Left renal pelvis (tissue), 4 donors: ENCODE data around the gene CWC27. TPM values are rescaled to one million over a fixed set of nuclear protein-coding genes. Genes with fewer than 3 reads are reported as not detected.

Source experiments
- DNase-seq, 4 donors: peaks; one replicate each; pipeline ENCODE4 v3.0.0-alpha.2; 2013; ENCODE audit warnings: low read depth in 4 of 4, low spot score in 3 of 4
- polyA plus RNA-seq, 4 donors: library from polyadenylated mRNA; unstranded; fragments of 120-200 nt; gene quantifications; one replicate each; pipeline ENCODE4 v1.2.1, GENCODE V29; 2013; ENCODE audit not compliant: insufficient read length in 4 of 4

The CWC27 gene
- polyA plus RNA-seq, 4 donors, result 33.1 to 46.9 (median 37.6) TPM

DNA sequence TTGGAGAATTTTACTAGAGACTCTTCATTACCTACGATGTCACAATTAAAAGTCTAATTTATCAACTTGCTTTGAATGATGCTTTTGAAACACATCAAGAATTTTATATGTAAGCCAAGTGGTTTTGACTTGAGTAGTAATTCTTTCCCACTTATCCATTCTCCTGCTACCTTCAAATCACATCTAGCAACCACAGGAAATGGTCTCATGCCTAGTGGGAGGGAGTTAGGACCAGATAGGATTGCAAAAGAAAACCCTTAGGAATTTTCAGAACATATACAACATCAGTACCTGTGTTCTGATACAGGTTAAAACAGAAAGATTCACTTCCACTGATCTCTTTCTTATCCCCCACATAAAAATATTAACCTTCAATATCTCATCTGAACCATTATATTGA, 260.4 kb downstream of the CWC27 start:
- no peak for DNase-seq

DNA sequence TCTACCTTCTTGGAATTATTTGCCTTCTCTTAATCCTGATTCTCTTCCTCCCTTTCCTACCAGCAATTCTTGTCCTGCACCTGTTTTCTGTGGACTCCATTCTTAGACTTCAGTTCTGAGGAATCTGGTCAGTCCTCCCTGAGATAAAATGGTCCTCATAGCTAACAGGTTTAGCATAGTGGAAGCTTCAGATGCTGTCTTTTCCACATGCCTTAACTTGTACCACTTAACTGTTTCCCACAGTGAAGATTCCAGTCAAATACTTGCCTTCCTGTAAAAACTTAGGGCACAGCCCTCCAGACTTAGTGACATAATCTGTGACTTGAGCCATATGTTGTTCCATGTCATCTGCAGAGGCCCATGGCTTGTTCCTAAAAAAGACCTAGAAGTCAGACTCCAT, 261.3 kb downstream of the CWC27 start:
- no peak for DNase-seq

DNA sequence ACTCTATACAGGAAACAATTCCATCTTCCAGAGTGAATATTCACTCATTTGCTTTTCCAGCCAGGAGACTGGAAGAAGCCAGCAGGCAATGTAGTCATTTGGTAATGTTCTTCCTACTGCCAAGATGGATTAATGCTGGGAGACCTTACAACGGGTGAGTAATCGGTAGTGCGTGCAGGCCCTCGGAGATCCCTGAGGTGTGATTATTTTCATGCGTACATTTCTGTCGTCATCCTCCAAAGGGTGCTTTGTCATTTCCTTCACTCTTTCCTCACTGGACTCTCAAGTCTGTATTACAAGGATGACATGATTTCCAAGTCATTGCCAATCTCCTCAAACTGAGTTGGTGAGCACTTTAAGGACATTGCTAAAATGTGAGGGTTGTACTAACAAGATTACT, 263.5 kb downstream of the CWC27 start:
- DNase-seq, result no peak

DNA sequence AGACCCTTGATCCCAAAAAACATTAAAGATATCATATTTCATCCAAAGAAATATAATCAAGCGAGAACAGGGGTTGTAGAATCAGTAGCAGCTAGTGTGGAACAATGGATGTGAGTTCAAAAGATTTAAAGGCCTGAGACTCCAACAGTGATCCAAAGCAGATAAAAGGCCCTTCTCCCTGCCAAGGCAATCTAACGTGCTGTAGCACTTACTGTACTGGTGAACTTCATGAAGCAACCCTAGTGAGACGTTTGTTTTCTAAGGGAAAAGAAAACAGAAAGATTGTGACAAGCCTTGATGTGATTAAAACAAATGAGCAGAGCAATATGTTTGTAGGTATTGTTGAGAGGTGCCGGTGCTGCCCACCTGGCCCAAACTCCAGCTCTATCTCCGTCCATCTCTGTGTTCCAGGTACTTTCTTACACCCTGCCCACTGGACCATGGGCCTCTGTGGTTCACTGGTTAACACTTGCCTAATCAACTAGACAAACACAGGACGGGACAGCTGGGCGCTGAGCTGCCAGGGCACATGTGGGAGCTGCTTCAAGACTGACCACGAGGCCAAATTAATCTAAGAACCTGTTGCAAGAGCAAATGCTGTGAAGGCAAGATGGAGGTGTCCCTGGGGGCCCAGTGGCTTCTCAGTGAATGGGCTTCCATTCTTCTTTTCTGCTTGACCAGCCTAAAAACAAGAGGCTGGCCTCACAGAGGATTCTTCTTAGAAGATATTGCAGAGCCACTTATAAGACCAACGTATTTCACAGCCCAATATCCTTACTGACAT, 265.5 kb downstream of the CWC27 start:
- no peak for DNase-seq

DNA sequence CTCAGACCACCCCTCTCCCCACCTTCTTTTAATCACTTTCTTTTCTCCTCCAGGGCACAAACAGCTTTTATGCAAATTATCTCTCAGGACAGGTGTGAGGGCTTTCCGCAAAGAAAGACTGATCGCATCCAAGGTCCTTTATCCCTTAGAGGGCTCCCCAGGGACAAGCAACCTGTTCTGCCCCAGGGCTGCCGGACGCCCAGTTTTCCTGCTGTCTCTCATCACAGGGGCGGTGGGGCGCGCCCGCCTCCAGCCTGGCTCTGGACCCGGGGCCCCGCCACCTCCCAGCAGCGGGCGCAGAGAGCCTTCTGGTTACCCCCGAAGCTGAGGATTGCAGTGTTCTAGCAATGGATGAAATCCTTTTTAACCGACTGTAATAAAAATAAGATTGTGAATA, 266.1 kb downstream of the CWC27 start:
- no peak for DNase-seq

DNA sequence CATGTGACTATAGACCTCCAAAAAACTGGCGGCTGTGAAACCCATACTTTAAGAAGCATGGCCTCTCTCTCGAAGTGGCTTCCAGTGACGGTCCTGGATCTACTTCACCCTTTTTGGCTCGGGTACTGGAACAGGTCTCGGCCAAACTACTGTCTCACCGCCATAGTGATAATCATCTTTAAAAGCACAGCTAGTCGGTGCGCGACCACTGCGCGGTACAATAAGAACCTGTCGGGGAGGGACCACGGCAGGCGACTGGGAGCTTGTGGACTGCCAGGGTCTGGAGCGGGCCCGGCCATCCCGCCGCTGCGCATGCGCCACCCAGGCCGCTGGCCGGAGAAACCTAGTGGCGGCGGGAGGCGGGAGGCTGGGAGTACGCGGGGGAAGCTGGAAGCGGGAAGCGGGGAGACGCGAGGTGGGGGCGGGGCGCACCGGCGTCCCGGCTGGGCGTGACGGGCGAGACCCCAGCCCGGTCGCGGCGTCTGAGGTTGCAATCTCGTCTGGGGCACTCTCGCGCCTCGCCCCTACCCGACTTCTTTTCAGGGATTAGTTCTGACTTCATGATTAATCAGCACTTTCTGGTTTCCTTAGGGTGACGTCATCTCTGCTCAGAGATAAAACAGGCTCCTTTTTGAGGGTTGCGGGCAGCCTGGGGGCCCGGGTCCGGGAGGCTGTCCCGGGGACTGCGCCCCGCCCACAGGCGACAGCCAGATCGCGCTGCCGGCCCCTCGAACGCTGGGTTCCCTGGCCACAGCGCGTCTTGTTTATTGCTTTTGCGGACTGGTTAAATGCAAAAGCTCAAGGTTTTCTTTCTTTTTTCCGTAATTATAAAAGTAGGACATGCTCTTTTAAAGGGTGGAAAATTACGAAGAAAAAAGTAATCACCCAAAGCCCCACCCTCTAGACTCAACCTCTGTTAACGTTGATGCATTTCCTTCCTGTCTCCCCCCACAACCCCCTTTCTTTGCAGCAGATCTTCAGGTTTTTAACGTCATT, 266.8 kb downstream of the CWC27 start:
- DNase-seq, result peak; percentile 76 to 82 (median 78)

DNA sequence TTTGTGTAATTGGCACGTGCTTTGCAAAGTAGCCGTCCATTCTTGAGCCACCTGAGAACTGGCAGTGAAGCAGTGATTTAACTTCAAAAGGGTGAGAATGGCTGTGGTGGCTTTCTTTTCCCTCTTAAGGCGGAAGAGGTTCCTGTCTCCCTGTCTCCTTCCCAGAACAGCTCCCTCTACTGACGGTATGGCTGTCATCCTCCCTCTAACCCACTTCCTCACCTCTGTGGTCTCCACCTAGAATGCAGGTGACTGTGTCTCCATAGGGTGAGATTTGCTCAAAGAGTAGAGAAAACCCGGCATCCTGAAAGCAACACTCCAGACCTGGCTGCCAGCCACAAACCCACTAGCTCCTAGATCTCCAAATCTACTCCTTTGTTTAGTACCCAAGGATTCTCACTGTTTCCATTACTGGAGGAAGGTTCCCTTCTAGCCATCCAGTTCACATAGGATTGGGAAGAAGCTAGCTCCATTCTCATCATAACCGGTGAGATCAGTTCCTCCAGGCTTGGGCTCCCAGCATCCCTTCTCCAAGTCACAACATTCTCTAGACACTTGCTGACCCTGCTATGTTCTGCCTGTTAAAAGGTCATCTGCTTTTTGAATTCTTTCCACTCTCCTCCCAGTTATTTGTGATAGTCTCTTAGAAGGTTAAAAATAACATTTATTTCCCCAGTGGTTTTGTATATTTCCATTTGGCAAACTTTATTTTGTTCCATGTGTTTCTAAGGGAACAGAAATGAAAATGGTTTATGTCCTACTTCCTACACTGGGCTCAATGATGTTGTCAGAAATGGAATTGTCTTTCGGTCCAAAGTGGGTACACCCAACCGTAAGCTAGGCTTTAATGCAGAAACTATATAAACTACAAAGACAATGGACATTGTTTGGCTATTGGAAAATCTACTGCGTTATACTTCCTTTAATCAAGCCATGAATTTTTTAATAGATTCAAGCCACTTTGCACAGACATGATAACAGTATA, 269.4 kb downstream of the CWC27 start:
- no peak for DNase-seq

DNA sequence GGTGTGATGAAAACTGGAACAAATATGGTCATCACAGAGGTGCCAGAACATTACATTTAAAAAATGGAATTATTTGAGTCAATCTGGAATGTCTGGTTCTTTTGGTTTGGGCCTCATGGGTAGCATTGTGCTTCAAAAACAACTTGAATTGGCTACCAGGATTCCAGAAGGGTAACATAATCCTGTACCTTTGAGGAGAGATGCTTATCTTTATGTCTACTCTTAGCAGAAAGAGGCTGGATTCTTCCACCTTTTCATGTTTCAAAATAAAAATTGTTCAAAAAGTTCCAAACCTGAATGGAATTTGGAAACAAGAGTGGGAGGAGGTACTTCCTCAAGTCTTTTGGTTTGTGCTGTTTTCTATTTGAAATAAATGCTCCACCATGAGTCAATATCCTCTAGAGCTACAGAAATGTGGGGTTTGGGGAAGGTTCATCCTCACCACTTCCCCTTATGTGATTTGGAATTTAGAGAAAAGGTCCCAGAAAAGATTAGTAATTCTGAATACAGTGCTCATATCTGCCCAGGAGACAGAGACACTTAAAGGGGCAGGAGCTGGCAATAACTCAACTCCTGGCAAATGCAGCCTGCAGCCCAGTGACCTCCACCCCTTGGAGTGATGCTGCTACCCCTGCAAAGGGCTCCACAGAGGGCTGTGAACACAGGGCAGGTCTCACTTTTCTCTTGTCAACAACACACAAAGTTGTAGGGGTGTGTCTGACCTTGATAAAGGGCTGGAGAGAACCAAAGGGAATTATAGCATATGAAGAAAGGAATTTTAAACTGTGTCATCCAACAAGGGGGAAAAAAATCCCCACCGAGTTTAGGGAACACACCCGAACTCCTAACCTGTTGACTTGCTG, 272.8 kb downstream of the CWC27 start:
- DNase-seq, result no peak

DNA sequence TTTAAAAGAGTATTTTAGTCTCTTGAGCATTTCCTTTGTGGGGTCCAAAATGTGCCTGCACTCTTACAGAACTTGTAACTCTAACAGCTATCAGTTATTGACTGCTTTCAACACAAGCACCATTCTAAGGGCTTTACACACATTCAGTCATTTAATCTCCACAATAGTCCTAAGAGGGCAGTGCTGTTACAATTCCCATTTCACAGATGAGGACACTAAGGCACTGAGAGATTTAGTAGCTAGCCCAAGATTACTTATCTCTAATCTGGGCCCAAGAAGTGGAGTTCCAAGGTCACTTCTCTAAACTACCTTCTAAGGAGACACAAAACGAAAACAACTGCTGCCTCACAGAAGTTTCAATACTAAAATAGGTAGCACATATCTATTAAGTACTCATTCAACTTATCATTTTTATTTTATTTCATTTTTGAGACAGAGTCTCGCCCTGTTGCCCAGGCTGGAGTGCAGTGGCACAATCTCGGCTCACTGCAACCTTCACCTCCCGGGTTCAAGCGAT, 275.2 kb downstream of the CWC27 start:
- no peak for DNase-seq

DNA sequence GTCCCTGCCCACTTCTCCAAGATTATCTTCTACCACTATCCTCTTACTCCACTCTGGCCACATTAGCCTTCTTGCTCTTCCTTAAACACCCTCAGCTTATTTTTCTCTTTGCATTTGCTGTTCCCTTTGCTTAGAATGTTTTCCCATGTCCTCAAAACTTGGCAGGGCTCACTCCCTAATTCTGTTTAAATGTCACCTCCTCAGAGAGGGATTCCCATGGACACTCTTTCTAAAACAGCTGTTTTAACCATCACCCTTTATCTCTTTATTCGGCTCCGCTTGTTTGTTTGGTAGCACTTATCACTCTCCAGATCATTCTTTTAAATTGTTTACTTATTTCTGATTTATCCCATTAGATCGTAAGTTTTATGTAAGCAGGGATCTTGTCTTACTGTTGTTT, 278.5 kb downstream of the CWC27 start:
- DNase-seq, result no peak

DNA sequence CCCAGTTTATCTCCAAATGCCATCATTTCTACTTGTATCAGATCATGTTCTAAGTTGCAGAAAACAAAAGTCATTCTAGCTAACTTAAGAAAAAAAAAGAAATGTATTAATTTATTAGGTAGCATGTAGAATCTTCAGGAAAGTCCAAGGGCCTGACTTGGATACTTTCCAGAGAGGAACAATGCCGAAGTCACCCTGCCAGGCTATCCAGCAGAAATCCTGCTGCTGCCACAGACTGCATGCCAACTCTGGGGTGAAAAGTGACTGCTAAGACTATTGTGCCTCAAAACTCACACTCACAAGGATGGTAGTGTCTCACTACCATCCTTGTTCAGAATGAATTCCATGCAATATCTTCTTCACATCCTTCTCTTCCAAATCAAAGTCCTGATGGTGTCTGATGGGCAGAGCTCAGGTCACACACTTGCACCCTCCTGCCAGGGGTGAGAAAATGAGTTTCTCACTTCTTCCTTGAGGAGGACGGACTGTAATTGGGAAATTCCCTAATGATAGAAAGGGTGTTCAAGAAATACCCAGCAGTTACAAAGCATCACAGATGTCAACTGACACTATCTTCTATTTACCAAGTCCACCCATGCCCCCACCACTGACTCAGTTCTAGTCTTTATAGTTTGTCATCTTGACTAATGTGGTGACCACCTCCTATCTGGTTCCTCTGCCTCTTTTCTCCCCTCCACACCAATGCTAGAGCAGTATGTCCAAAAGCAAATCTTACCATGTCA, 279.4 kb downstream of the CWC27 start:
- DNase-seq, result no peak

DNA sequence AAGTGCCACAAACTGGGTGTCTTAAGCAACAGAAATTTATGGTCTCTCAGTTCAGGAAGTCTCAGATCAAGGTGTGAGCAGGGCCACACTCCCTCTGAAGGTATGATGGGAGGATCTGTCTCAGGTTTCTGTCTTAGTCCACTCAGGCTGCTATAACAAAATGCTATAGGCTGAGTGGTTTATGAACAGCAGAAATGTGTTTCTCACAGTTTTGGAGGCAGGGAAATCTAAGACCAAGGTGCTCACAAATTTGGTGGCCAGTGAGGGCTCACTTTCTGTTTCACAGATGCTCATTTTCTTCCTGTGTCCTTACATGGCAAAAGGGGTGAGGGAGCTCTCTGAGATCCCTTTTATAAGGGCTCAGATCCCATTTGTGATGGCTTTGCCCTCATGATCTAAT, 281.4 kb downstream of the CWC27 start:
- DNase-seq, result no peak

DNA sequence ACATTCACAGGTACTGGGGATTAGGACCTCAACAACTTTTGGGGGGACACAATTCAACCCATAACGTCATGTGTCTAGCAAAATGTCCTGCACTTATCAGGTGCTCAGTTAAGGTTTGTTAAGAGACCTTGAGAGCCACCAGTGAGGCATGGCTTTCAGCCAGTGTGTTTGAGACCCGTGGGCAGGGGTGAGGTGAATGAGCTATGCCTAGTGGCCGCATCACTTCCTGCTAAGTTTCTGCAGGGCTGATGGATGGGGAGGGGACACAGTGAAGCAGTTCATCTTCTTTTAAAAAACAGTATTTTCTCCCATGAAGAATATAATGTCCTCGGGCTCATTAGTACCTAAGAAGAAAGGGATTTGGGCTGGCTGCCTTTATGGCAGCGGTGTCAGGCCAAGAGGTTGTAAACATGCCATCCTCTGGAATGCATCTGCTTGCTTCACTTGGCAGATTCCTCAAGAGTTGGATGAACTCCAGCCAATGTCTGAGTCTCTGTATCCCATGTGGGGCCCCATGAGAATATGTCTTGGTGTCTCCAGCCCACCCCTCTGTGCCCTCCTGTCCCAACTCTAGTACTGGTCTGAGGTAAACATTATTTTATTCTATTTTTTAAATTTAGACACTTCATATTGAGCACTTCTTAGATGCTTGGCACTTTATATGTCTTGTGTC, 282.2 kb downstream of the CWC27 start:
- DNase-seq, result no peak

DNA sequence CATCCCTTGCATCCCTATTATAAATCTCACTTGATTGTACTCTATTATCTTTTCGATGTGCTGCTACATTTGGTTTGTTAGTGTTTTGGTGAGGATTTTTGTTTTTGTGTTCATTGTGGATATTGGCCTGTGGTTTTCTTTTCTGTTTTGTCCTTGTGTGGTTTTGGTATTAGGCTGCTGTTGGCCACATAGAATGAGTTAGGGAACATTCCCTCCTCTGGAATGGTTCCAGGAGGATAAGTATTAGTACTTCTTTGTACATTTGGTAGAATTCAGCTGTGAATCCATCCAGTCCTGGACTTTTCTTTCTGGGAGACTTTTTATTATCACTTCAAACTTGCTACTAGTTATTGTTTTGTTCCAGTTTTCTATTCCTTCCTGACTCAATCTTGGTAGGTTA, 287.2 kb downstream of the CWC27 start:
- DNase-seq, result no peak

DNA sequence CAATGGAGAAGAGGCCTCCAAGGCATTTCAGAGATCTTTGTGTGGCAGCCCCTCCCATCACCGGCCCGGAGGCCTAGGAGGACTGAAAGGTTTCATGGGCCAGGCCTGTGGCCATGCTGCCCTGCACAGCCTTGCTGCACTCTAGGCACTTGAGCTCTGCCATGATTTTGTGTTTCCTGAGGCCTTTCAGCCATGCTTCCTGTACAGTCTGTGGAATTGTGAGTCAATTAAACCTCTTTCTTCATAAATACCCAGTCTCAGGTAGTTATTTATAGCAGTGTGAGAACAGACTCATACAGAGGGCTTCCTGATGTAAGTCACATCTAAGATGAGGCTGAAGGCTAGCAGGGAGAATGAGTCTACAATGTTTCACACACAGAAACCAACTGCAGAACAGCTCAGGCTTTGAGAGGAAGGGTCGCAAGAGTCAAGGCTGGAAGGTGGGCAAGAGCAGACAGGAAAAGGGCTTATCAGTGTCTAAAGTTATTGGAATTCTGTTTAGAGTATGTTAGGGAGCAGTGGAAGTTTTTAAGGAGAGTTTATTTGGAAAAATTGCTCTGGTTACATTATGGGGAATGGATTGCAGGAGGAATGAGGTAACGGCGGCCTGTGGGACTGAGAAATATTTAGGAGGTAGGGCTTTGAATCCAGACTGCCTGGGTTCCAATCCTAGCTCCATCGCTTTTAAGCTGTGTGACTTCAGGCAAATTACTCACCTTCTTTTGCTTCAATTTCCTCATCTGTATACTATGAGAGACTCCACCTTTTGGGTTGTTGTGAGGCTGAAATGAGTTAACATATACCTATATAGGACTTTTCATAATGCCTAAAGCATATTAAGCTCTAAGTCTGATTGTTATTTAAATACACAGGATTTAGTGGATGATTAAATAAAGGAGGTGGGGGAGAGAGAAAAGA, 291.2 kb downstream of the CWC27 start:
- no peak for DNase-seq

DNA sequence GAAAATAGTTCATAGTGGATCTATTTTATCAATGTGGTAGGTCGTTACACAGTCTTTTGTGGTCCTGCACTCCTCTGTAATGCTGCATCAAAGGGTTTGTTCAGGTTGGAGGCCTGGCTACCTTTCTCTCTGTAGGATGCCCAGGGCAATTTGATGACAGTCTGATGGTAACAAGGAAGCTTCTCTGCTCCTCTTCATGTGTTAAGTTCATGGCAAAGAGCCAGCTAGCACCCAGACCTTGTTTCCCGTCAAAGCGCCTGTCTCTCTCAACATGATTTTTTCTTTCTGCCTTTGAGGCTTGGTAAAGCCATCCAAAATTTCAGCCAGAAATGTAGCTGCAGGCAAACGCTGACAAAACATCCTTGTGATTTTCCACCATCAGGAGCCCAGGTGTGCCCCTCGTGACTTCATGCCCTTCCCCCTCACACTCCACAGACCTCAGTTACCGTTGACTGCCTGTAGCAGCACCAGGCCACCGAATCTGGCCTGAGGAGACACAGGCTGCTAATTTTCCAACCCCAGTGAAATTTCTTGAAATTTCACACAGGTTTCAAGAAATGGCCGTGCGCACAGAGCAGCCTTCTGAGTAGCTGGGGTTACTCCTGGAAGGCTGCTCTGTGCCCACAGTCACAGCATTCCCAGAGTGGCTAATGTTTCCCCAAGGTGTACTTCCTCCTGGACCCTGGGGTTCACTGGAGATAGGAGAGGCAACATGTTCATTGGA, 292.7 kb downstream of the CWC27 start:
- no peak for DNase-seq
